Neutrophil (primary cell): ENCODE measurements around the gene SELP.
A peak's percentile ranks its signal among the peaks of the same experiment; 100 is the strongest.

Source experiments
- H3K27ac ChIP-seq: fragments of 200-600 bp; sonication (generic); 2 replicates; pipeline ENCODE4 v1.5.1; 2016; ENCODE audit warnings: mild to moderate bottlenecking, moderate library complexity
- H3K27me3 ChIP-seq: fragments of 200-600 bp; sonication (generic); 2 replicates; pipeline ENCODE4 v1.6.0; 2016; ENCODE audit warnings: mild to moderate bottlenecking
- H3K36me3 ChIP-seq: fragments of 200-600 bp; sonication (generic); 2 replicates; pipeline ENCODE4 v1.5.1; 2017
- H3K4me1 ChIP-seq, 2 experiments: fragments of 200-600 bp in 1 of 2; sonication (generic) in 1 of 2; 1 replicate in 1 of 2; 2 replicates in 1 of 2; pipeline versions ENCODE4 v1.5.1 to v1.6.1; 2013 to 2016; ENCODE audit warnings: low read depth in 1 of 2, low read length in 1 of 2, mild to moderate bottlenecking in 1 of 2, moderate library complexity in 1 of 2; ENCODE audit not compliant: control insufficient read depth in 1 of 2, insufficient read depth in 1 of 2
- H3K4me3 ChIP-seq, 2 experiments: fragments of 200-600 bp in 1 of 2; sonication (generic) in 1 of 2; 1 replicate in 1 of 2; 2 replicates in 1 of 2; pipeline ENCODE4 v1.5.1; 2013 to 2016; ENCODE audit warnings: low read depth in 1 of 2, low read length in 1 of 2, mild to moderate bottlenecking in 1 of 2, moderate library complexity in 1 of 2
- H3K9me3 ChIP-seq: fragments of 200-600 bp; sonication (generic); 2 replicates; pipeline ENCODE4 v1.5.1; 2016
- CTCF ChIP-seq: fragments of 200-600 bp; sonication (generic); IDR thresholded peaks from 2 replicates; pipeline ENCODE4 v1.5.1; 2016; ENCODE audit warnings: antibody characterized with exemption

Gene SELP

GRCh38 chr1:169594391-169594790, 35.5 kb downstream of the SELP start:
- H3K9me3 ChIP-seq = no peaks in the 10 kb centered on the region
- H3K27me3 ChIP-seq = peaks cover 3% of the 10 kb centered on the region
- H3K36me3 ChIP-seq = no peaks in the 10 kb centered on the region
- no peak overlapping the region for H3K4me3 ChIP-seq
- no peak overlapping the region for H3K27ac ChIP-seq
- TF ChIP-seq CTCF = no peak
- no peaks in the 10 kb centered on the region for H3K4me1 ChIP-seq

GRCh38 chr1:169590932-169591331, 39.0 kb downstream of the SELP start:
- Histone ChIP-seq H3K4me3 (no peak overlapping the region), H3K27ac (no peak overlapping the region)

GRCh38 chr1:169588785-169589485, 41.0 kb downstream of the SELP start:
- Histone ChIP-seq H3K4me1 (peaks cover 23 to 30% of the 10 kb centered on the region in 2 experiments), H3K27ac (no peak overlapping the region), H3K36me3 (no peaks in the 10 kb centered on the region), H3K27me3 (no peaks in the 10 kb centered on the region), H3K9me3 (no peaks in the 10 kb centered on the region), H3K4me3 (no peak overlapping the region)
- TF ChIP-seq CTCF = no peak

More at GRCh38 chr1:169590932-169591331, 39.0 kb downstream of the SELP start:
- no peak for TF ChIP-seq CTCF
- Histone ChIP-seq H3K9me3 (no peaks in the 10 kb centered on the region), H3K4me1 (peaks cover 10 to 11% of the 10 kb centered on the region in 2 experiments), H3K27me3 (no peaks in the 10 kb centered on the region), H3K36me3 (no peaks in the 10 kb centered on the region)

- Histone ChIP-seq H3K27ac (no peak overlapping the region), H3K36me3 (no peaks in the 10 kb centered on the region), H3K9me3 (no peaks in the 10 kb centered on the region), H3K4me1 (peaks cover 31% of the 10 kb centered on the region in 2 experiments), H3K27me3 (no peaks in the 10 kb centered on the region), H3K4me3 (no peak overlapping the region)
- TF ChIP-seq CTCF = no peak
These were observed 41.8 kb downstream of the SELP start for GRCh38 chr1:169588112-169588511.

GRCh38 chr1:169586395-169587255, 43.3 kb downstream of the SELP start, which contains the start of gene F5:
Gene F5 (minus strand): TSS chr1:169586481. CDS start chr1:169586386, 95 bp downstream.
- H3K9me3 ChIP-seq = no peaks in the 10 kb centered on the region
- H3K27me3 ChIP-seq = no peaks in the 10 kb centered on the region
- H3K4me3 ChIP-seq = peak within 1 kb of the TSS; percentile 68 to 72
- TF ChIP-seq CTCF = peak; percentile 78
- H3K27ac ChIP-seq = peak within 1 kb of the TSS; percentile 84
- peaks cover 31 to 39% of the 10 kb centered on the region in 2 experiments for H3K4me1 ChIP-seq
- peaks cover 4% of the 10 kb centered on the region for H3K36me3 ChIP-seq
